Activated T-cell treated with anti-CD3 and anti-CD28 coated beads, Interleukin-2, amount 50 U/mL, for 4 hours (primary cell): ENCODE results near the gene ANKS1A. TPM values are rescaled to one million over a fixed set of nuclear protein-coding genes. Genes with fewer than 3 reads are reported as not detected.

ENCODE experiments used
- ATAC-seq, 2 donors: fragments of 200-7000 bp; cut with Tn5 transposase; one replicate each; pipeline ENCODE4 v1.10.0; 2021
- DNase-seq: peaks from one replicate; pipeline ENCODE4 v3.0.0-alpha.2; 2020
- H3K27me3 Mint-ChIP-seq: one replicate; pipeline ENCODE4 v1.8.0; 2021; ENCODE audit warnings: low read depth, mixed read lengths
- H3K36me3 Mint-ChIP-seq: one replicate; pipeline ENCODE4 v1.8.0; 2022; ENCODE audit warnings: mixed read lengths; ENCODE audit not compliant: insufficient read depth
- H3K4me1 Mint-ChIP-seq: one replicate; pipeline ENCODE4 v1.8.0; 2021; ENCODE audit warnings: low read depth, mixed read lengths
- H3K4me3 Mint-ChIP-seq: one replicate; pipeline ENCODE4 v1.8.0; 2021; ENCODE audit warnings: mild to moderate bottlenecking, moderate library complexity, mixed read lengths
- H3K9me3 Mint-ChIP-seq: one replicate; pipeline ENCODE4 v1.8.0; 2021; ENCODE audit warnings: mixed read lengths
- total RNA-seq, 3 donors: library from RNA; stranded (reverse); gene quantifications; one replicate each; pipeline ENCODE4 v1.2.1, GENCODE V29; 2021

ANKS1A gene
- total RNA-seq, 3 donors from 2014 or later = 7.7 to 8.3 (median 8.2) TPM

GRCh38 chr6:35061651-35062410 is 172.8 kb downstream of the ANKS1A start:
- Mint-ChIP-seq H3K9me3 (no peaks in the 10 kb centered on the region), H3K4me1 (peaks cover 6% of the 10 kb centered on the region), H3K36me3 (peaks cover 25% of the 10 kb centered on the region), H3K27me3 (no peaks in the 10 kb centered on the region), H3K4me3 (no peak overlapping the region)
- no peak for DNase-seq
- no peak for ATAC-seq

GRCh38 chr6:35062676-35063574 is 173.9 kb downstream of the ANKS1A start:
- H3K27me3 Mint-ChIP-seq = no peaks in the 10 kb centered on the region

GRCh38 chr6:35063701-35064280 is 174.7 kb downstream of the ANKS1A start:
- Mint-ChIP-seq H3K36me3 (peaks cover 18% of the 10 kb centered on the region), H3K9me3 (no peaks in the 10 kb centered on the region), H3K4me1 (peaks cover 2% of the 10 kb centered on the region), H3K27me3 (no peaks in the 10 kb centered on the region), H3K4me3 (no peak overlapping the region)
- ATAC-seq (no peak), DNase-seq (no peak)

More at GRCh38 chr6:35062676-35063574, 173.9 kb downstream of the ANKS1A start:
- DNase-seq (no peak), ATAC-seq (no peak)
- H3K4me3 Mint-ChIP-seq = no peak overlapping the region
- H3K9me3 Mint-ChIP-seq = no peaks in the 10 kb centered on the region
- H3K4me1 Mint-ChIP-seq = peaks cover 6% of the 10 kb centered on the region
- peaks cover 21% of the 10 kb centered on the region for H3K36me3 Mint-ChIP-seq

- no peaks in the 10 kb centered on the region for H3K4me1 Mint-ChIP-seq
- H3K27me3 Mint-ChIP-seq = no peaks in the 10 kb centered on the region
Measured at GRCh38 chr6:35064290-35064689, 175.2 kb downstream of the ANKS1A start.

GRCh38 chr6:35064757-35065440 is 175.8 kb downstream of the ANKS1A start:
- ATAC-seq = no peak
- no peak for DNase-seq
- H3K9me3 Mint-ChIP-seq = no peaks in the 10 kb centered on the region
- no peaks in the 10 kb centered on the region for H3K4me1 Mint-ChIP-seq
- no peak overlapping the region for H3K4me3 Mint-ChIP-seq
- peaks cover 17% of the 10 kb centered on the region for H3K36me3 Mint-ChIP-seq
- H3K27me3 Mint-ChIP-seq = no peaks in the 10 kb centered on the region

More at GRCh38 chr6:35064290-35064689, 175.2 kb downstream of the ANKS1A start:
- Mint-ChIP-seq H3K9me3 (no peaks in the 10 kb centered on the region), H3K36me3 (peaks cover 17% of the 10 kb centered on the region), H3K4me3 (no peak overlapping the region)
- no peak for DNase-seq
- ATAC-seq = no peak

GRCh38 chr6:35065441-35065800 is 176.4 kb downstream of the ANKS1A start:
- DNase-seq (no peak), ATAC-seq (no peak)
- Mint-ChIP-seq H3K4me1 (no peaks in the 10 kb centered on the region), H3K4me3 (no peak overlapping the region), H3K27me3 (no peaks in the 10 kb centered on the region), H3K36me3 (peaks cover 17% of the 10 kb centered on the region), H3K9me3 (no peaks in the 10 kb centered on the region)

- no peaks in the 10 kb centered on the region for H3K9me3 Mint-ChIP-seq
- peaks cover 19% of the 10 kb centered on the region for H3K36me3 Mint-ChIP-seq
- no peaks in the 10 kb centered on the region for H3K27me3 Mint-ChIP-seq
- DNase-seq (no peak), ATAC-seq (no peak)
- no peak overlapping the region for H3K4me3 Mint-ChIP-seq
- no peaks in the 10 kb centered on the region for H3K4me1 Mint-ChIP-seq
Measured at GRCh38 chr6:35065870-35066269, 176.8 kb downstream of the ANKS1A start.

- H3K4me3 Mint-ChIP-seq = no peak overlapping the region
- H3K36me3 Mint-ChIP-seq = peaks cover 14% of the 10 kb centered on the region
- H3K4me1 Mint-ChIP-seq = no peaks in the 10 kb centered on the region
Measured at GRCh38 chr6:35067234-35067633, 178.2 kb downstream of the ANKS1A start.

GRCh38 chr6:35068206-35068605 is 179.2 kb downstream of the ANKS1A start:
- DNase-seq (no peak), ATAC-seq (no peak)
- H3K4me3 Mint-ChIP-seq = no peak overlapping the region
- H3K36me3 Mint-ChIP-seq = peaks cover 14% of the 10 kb centered on the region
- no peaks in the 10 kb centered on the region for H3K4me1 Mint-ChIP-seq
- no peaks in the 10 kb centered on the region for H3K9me3 Mint-ChIP-seq
- H3K27me3 Mint-ChIP-seq = no peaks in the 10 kb centered on the region

More at GRCh38 chr6:35067234-35067633, 178.2 kb downstream of the ANKS1A start:
- no peak for DNase-seq
- Mint-ChIP-seq H3K27me3 (no peaks in the 10 kb centered on the region), H3K9me3 (no peaks in the 10 kb centered on the region)
- no peak for ATAC-seq

GRCh38 chr6:35068644-35069043 is 179.6 kb downstream of the ANKS1A start:
- Mint-ChIP-seq H3K36me3 (peaks cover 12% of the 10 kb centered on the region), H3K9me3 (no peaks in the 10 kb centered on the region), H3K27me3 (no peaks in the 10 kb centered on the region), H3K4me3 (no peak overlapping the region), H3K4me1 (no peaks in the 10 kb centered on the region)
- DNase-seq (no peak), ATAC-seq (no peak)

- peaks cover 16% of the 10 kb centered on the region for H3K36me3 Mint-ChIP-seq
- ATAC-seq (no peak), DNase-seq (no peak)
- H3K9me3 Mint-ChIP-seq = no peaks in the 10 kb centered on the region
- H3K4me1 Mint-ChIP-seq = no peaks in the 10 kb centered on the region
- H3K27me3 Mint-ChIP-seq = no peaks in the 10 kb centered on the region
- H3K4me3 Mint-ChIP-seq = no peak overlapping the region
Measured at GRCh38 chr6:35069262-35069661, 180.2 kb downstream of the ANKS1A start.

- H3K4me1 Mint-ChIP-seq = no peaks in the 10 kb centered on the region
- H3K36me3 Mint-ChIP-seq = peaks cover 15% of the 10 kb centered on the region
- no peaks in the 10 kb centered on the region for H3K27me3 Mint-ChIP-seq
- ATAC-seq = no peak
- no peaks in the 10 kb centered on the region for H3K9me3 Mint-ChIP-seq
- no peak overlapping the region for H3K4me3 Mint-ChIP-seq
- DNase-seq = no peak
Measured at GRCh38 chr6:35070111-35070510, 181.1 kb downstream of the ANKS1A start.

GRCh38 chr6:35071347-35071994 is 182.4 kb downstream of the ANKS1A start:
- DNase-seq (no peak), ATAC-seq (no peak)
- Mint-ChIP-seq H3K27me3 (no peaks in the 10 kb centered on the region), H3K4me1 (no peaks in the 10 kb centered on the region), H3K4me3 (no peak overlapping the region), H3K36me3 (peaks cover 9% of the 10 kb centered on the region), H3K9me3 (no peaks in the 10 kb centered on the region)
